Spinal cord (tissue), 10 donors: ENCODE measurements around the gene DCBLD1. TPM values are rescaled to one million over a fixed set of nuclear protein-coding genes. Genes with fewer than 3 reads are reported as not detected.
"Not testable (repeated sequence)": the region's sequence is repeated elsewhere in the genome, so short reads cannot be mapped to it uniquely, and the experiment has no call there.

Source experiments
- DNase-seq, 6 donors: peaks; one replicate each; pipeline versions ENCODE4 v3.0.0 to v3.0.0-alpha.2; 2013 to 2015; ENCODE audit warnings: low spot score in 6 of 6, low read depth in 4 of 6
- H3K27ac ChIP-seq: one replicate; pipeline ENCODE4 v1.5.1; 2013; ENCODE audit warnings: low read depth, low read length, control low read depth
- H3K27me3 ChIP-seq: one replicate; pipeline ENCODE4 v1.6.1; 2013; ENCODE audit warnings: low read length; ENCODE audit not compliant: control insufficient read depth, insufficient read depth
- H3K36me3 ChIP-seq: one replicate; pipeline ENCODE4 v1.6.1; 2013; ENCODE audit warnings: low read length; ENCODE audit not compliant: control insufficient read depth, insufficient read depth
- H3K4me1 ChIP-seq: one replicate; pipeline ENCODE4 v1.6.1; 2013; ENCODE audit warnings: low read length; ENCODE audit not compliant: control insufficient read depth, insufficient read depth
- H3K4me3 ChIP-seq: one replicate; pipeline ENCODE4 v1.5.1; 2013; ENCODE audit warnings: low read depth, low read length, control low read depth
- H3K9me3 ChIP-seq: one replicate; pipeline ENCODE4 v1.6.1; 2013; ENCODE audit warnings: low read length; ENCODE audit not compliant: control insufficient read depth, insufficient read depth
- WGBS: methylation state at CpG from one replicate; pipeline ENCODE4 v1.1.5; 2013; ENCODE audit warnings: missing lambda C conversion rate; ENCODE audit not compliant: insufficient coverage; 5-methylcytosine and 5-hydroxymethylcytosine counted together
- long read RNA-seq, 4 donors: transcript quantifications; one replicate each; lab custom pipeline, GENCODE V29; 2026
- polyA plus RNA-seq, 2 donors: library from polyadenylated mRNA; unstranded; fragments of 120-200 nt; gene quantifications; one replicate each; pipeline ENCODE4 v1.2.1, GENCODE V29; 2013; ENCODE audit not compliant: insufficient read length in 2 of 2
- total RNA-seq, 2 donors: library from RNA; depleted of rRNA in 1 of 2; stranded (reverse); fragments of 120-200 nt in 1 of 2; fragments of >200 nt in 1 of 2; gene quantifications; one replicate each; pipeline versions ENCODE4 v1.2.3 to v1.2.4, GENCODE V29; 2013 to 2014
- donor health status: healthy.

The DCBLD1 gene
- total RNA-seq (1 to 10 TPM; 7.5 to 9.3 TPM), polyA plus RNA-seq (1 to 10 TPM; 8.8 to 9.4 TPM)
- long read RNA-seq, donor 1: 0 reads
- long read RNA-seq, donor 2: 0 reads
- long read RNA-seq, donor 3: 0 reads
- long read RNA-seq, donor 4, partial matches to known transcripts: 0 of 2 reads
- long read RNA-seq, donor 4, other reads (novel, unspliced or antisense): 0 of 2 reads

- H3K27me3 ChIP-seq: peaks cover 15% of the 10 kb centered on the region
- peaks cover 15% of the 10 kb centered on the region for H3K4me1 ChIP-seq
- H3K27ac ChIP-seq: peak within 1 kb of the TSS; percentile 81
- under 1% methylated on average over 87 of the region's 96 CpGs for WGBS
- no peaks in the 10 kb centered on the region for H3K36me3 ChIP-seq
- H3K9me3 ChIP-seq: peaks cover 2% of the 10 kb centered on the region
- peak in 4 of 6 donors; percentile 35 to 79 (median 52) for DNase-seq
- peak within 1 kb of the TSS; percentile 84 for H3K4me3 ChIP-seq
Measured at GRCh38 chr6:117482240-117483003, at the start of gene DCBLD1. TSS of gene DCBLD1 (plus strand) at chr6:117482674. CDS start at chr6:117482782, 108 bp downstream.

GRCh38 chr6:117440706-117441525 is 41.6 kb upstream of the DCBLD1 start:
- DNase-seq: no peak
- no peak overlapping the region for H3K27ac ChIP-seq
- H3K36me3 ChIP-seq: no peaks in the 10 kb centered on the region
- no peak overlapping the region for H3K4me3 ChIP-seq
- no CpG with 5 or more reads among the region's 2 CpGs for WGBS
- H3K4me1 ChIP-seq: no peaks in the 10 kb centered on the region
- no peaks in the 10 kb centered on the region for H3K9me3 ChIP-seq
- H3K27me3 ChIP-seq: no peaks in the 10 kb centered on the region

GRCh38 chr6:117441824-117442264 is 40.6 kb upstream of the DCBLD1 start:
- no peak overlapping the region for H3K4me3 ChIP-seq
- H3K27ac ChIP-seq: no peak overlapping the region
- no peak for DNase-seq
- WGBS: no CpG with 5 or more reads among the region's 2 CpGs
- no peaks in the 10 kb centered on the region for H3K27me3 ChIP-seq
- no peaks in the 10 kb centered on the region for H3K4me1 ChIP-seq
- no peaks in the 10 kb centered on the region for H3K9me3 ChIP-seq
- no peaks in the 10 kb centered on the region for H3K36me3 ChIP-seq

GRCh38 chr6:117442313-117442712 is 40.2 kb upstream of the DCBLD1 start:
- not testable (repeated sequence) for H3K27me3 ChIP-seq, H3K4me3 ChIP-seq, H3K27ac ChIP-seq, H3K36me3 ChIP-seq, H3K4me1 ChIP-seq, H3K9me3 ChIP-seq, DNase-seq
- 90% methylated on average over 5 of the region's 8 CpGs for WGBS

- Histone ChIP-seq H3K36me3 (no peaks in the 10 kb centered on the region), H3K27ac (no peak overlapping the region), H3K4me3 (no peak overlapping the region), H3K27me3 (no peaks in the 10 kb centered on the region), H3K9me3 (no peaks in the 10 kb centered on the region), H3K4me1 (peaks cover 1% of the 10 kb centered on the region)
- WGBS: 100% methylated on average over 1 of the region's 2 CpGs
- no peak for DNase-seq
Measured at GRCh38 chr6:117444600-117444999, 37.9 kb upstream of the DCBLD1 start.

GRCh38 chr6:117446861-117447260 is 35.6 kb upstream of the DCBLD1 start:
- Histone ChIP-seq H3K4me3 (no peak overlapping the region), H3K36me3 (no peaks in the 10 kb centered on the region), H3K27ac (no peak overlapping the region), H3K4me1 (peaks cover 3% of the 10 kb centered on the region), H3K9me3 (no peaks in the 10 kb centered on the region), H3K27me3 (no peaks in the 10 kb centered on the region)
- 75% methylated on average over 1 of the region's 3 CpGs for WGBS
- no peak for DNase-seq

GRCh38 chr6:117448011-117448410 is 34.5 kb upstream of the DCBLD1 start:
- no peaks in the 10 kb centered on the region for H3K36me3 ChIP-seq
- no peak overlapping the region for H3K27ac ChIP-seq
- H3K4me1 ChIP-seq: peaks cover 3% of the 10 kb centered on the region
- 54% methylated on average over 2 of the region's 5 CpGs for WGBS
- no peaks in the 10 kb centered on the region for H3K9me3 ChIP-seq
- H3K27me3 ChIP-seq: no peaks in the 10 kb centered on the region
- peak in 1 of 6 donors; percentile 10 for DNase-seq
- no peak overlapping the region for H3K4me3 ChIP-seq

- Histone ChIP-seq H3K4me1 (peaks cover 3% of the 10 kb centered on the region), H3K27me3 (no peaks in the 10 kb centered on the region), H3K27ac (no peak overlapping the region), H3K4me3 (no peak overlapping the region), H3K9me3 (no peaks in the 10 kb centered on the region), H3K36me3 (no peaks in the 10 kb centered on the region)
- DNase-seq: no peak
- no CpG with 5 or more reads among the region's 6 CpGs for WGBS
Measured at GRCh38 chr6:117448732-117449485, 33.6 kb upstream of the DCBLD1 start.
